GM21423 (cell line): ENCODE results near the gene SERTAD3.
"Not testable (repeated sequence)": the region's sequence is repeated elsewhere in the genome, so short reads cannot be mapped to it uniquely, and the experiment has no call there.

Experiments used
- ATAC-seq: cut with Tn5 transposase; IDR thresholded peaks from one replicate; pipeline ENCODE4 v1.9.1; 2021; ENCODE audit warnings: mild to moderate bottlenecking, moderate library complexity; ENCODE audit not compliant: unreplicated experiment

The SERTAD3 gene, protein sequence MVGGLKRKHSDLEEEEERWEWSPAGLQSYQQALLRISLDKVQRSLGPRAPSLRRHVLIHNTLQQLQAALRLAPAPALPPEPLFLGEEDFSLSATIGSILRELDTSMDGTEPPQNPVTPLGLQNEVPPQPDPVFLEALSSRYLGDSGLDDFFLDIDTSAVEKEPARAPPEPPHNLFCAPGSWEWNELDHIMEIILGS

DNA sequence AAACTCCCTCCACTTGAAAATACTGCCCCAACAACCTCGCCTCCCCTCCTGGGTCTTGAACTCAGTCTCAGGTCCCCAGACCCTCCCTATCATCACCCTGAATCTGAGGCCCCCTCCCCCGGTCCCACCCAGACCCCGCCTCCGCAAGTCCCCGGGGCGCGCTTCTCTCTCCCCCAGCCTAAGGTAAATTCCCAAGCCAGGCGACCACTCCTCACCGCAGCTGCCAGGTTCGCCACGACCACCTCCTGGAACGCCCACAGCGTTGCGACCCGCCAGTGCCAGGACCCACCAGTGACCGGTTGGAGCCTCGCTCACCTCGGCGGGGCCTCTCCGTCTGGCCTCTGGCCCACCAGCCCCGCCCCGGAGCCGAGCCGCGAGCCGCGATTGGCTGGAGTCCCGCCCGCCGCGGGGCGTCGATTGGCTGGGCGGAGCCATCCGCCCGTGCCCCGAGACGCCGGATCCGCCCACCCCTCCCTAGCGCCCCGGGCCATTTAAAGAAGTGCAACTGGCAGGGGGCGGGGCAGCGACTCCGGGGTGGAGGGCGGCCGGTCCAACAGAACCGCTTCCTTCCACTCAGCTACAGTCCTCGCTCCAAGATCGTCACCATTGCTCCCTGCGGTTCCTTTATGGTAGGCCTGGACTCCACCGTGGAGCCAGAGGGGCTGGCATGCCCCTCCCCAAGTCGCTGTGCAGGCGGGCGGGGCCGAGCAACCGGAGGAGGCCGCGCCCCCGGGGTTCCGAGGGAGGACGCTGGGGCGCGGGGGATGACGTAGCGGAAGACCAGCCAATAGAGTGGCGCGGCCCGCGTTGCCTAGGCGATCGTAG, at the start of gene SERTAD3:
Gene SERTAD3, minus strand, starts transcription at position 336 of the 825 bp plus-strand sequence. CDS start 2,255 bp downstream, outside the sequence.
- ATAC-seq, result peak; percentile 67

DNA sequence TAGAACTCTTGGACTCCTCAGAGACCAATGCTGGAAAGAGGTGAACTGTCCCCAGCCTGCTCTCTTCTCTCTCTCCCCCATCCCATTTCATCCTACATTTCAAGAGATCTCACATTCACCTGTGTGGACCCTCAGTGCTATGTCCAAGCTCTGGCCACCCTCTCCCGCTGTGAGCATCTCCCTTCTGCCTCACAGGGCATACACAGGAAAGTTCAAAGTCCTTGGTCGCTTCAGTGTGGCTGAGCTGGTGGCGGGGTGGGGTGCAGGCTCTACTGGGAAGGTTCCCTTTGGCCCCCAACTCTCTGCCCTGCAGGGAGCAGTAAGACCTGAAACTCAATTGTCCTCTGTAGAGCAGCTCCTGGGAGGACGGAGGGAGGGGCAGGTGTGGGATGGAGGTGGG, 49.6 kb upstream of the SERTAD3 start:
- ATAC-seq, result no peak

DNA sequence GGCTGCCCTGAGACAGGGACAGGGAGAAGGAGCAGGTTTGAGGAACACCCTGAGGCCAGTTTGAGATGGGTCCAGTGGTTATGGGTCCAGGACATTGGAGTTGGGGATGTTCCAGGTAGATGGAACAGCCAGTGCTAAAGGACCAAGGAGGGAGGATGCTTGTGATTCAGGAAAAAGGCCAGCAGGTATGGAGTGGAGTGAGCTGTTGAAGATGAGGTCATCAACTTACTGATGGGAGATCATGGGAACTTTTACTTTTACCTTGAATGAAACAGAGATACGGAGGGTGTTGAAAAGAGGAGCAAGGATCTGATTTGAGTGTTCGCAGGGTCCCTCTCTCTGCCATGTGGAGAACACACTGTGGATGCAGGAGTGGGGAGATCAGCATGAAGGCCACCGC, 48.1 kb upstream of the SERTAD3 start:
- no peak for ATAC-seq

DNA sequence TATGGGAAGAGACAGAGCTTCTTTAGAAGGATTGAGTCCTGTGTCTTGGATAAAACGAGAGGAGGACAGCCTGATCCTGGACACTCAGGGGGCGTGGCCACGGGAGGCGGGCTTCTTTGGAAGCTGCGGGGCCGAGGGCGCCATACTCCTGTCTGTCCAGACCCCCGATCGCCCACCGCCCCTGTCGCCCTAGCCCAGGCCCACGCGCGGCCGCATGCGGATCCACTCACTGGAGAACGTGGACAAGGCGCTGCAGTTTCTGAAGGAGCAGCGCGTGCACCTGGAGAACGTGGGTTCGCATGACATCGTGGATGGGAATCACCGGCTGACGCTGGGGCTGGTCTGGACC, 45.7 kb upstream of the SERTAD3 start:
- ATAC-seq, result no peak

DNA sequence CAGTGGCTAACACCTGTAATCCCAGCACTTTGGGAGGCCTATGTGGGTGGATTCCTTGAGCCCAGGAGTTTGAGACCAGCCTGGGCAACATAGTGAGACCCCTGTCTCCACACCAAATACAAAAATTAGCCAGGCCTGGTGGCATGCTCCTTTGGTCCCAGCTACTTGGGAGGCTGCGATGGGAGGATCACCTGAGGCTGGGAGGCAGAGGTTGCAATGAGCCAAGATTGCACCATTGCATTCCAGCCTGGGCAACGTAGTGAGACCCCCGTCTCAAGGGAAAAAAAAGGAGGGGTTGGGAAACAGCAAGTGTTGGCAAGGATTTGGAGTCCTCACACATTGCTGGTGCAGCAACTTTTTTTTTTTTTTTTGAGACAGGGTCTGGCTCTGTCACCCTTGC, 41.9 kb upstream of the SERTAD3 start:
- no peak for ATAC-seq

DNA sequence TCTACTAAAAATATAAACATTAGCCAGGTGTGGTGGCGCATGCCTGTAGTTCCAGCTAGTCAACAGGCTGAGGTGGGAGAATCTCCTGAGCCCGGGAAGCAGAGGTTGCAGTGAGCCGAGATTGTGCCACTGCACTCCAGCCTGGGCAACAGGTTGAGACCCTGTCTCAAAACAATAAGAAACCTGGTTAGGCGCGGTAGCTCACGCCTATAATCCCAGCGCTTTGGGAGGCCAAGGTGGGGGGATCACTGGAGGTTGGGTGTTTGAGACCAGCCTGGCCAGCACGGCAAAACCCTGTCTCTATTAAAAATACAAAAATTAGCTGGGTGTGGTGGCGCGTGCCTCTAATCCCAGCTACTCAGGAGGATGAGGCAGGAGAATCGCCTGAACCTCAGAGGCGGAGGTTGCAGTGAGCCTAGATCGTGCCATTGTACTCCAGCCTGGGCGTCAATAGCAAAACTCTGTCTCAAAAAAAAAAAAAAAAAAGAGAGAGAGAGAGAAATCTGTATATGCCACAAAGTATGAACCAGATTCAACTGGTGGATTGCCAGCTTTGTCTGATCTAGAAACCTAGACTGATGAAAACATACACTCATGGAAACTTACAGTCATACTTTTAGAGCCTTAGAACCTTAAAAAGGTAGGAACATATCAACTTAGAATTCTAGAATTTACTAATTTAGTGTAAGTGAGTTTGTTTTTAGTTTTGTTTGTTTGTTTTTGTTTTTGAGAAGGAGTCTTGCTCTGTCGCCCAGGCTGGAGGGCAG, 31.9 kb upstream of the SERTAD3 start:
- ATAC-seq, result not testable (repeated sequence)

DNA sequence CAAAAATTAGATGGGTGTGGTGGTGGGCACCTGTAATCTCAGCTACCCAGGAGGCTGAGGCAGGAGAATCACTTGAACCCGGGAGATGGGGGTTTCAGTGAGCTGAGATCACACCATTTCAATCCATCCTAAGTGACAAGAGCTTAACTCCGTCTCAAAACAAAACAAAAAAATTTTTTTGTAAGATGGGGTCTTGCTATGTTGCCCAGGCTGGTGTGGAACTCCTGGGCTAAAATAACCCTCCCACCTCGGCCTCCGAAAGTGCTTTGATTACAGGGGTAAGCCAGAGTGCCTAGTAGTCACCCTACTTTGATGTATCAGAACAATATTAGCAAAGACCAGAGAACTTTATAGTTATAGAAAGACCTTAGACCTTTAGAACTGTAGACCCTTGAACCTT, 30.6 kb upstream of the SERTAD3 start:
- no peak for ATAC-seq

DNA sequence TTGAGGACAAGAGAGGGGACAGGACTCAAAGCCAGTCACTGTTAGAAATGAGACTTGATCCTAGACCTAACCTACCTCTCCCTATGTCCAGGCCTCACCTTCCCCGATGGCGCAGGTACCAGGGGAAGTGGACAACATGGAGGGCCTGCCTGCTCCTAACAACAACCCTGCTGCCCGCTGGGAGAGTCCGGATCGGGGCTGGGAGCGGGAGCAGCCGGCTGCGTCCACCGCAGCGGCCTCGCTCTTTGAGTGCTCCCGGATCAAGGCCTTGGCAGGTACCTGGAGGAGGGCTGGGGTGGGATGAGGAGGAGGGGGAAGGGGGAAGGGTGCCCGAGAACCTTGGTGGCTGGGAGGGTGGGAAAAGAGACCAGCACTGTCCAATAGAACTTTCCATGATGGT, 28.4 kb upstream of the SERTAD3 start:
- ATAC-seq, result no peak

DNA sequence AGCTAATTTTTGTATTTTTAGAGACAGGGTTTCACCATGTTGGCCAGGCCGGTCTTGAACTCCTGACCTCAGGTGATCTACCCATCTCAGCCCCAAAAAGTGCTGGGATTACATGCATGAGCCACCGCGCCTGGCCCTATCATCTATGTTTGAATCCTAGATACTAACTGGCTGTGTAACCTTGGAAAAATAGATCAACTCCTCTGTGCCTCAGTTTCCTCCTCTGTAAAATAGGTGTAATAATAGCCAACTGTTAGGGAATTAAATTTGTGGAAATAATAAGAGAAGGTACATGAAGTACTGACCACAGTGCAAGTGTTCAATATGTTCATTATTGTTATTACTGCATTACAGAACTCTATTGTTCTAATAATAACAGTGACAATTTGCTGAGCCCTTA, 27.0 kb upstream of the SERTAD3 start:
- ATAC-seq, result no peak

DNA sequence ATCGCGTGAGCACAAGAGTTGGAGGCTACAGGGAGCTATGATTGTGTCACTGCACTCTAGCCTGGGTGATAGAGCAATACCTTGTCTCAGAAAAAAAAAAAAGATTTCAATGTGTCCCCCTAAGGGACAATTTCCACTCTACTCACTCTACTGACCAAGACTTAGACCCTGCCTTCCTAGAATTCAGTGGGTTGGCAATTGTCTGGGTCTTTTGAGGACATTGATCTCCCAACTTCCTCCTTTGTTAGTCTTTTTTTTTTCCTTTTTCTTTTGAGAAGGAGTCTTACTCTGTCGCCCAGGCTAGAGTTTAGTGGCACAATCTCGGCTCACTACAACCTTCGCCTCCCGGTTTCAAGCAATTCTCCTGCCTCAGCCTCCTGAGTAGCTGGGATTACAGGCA, 24.9 kb upstream of the SERTAD3 start:
- no peak for ATAC-seq

DNA sequence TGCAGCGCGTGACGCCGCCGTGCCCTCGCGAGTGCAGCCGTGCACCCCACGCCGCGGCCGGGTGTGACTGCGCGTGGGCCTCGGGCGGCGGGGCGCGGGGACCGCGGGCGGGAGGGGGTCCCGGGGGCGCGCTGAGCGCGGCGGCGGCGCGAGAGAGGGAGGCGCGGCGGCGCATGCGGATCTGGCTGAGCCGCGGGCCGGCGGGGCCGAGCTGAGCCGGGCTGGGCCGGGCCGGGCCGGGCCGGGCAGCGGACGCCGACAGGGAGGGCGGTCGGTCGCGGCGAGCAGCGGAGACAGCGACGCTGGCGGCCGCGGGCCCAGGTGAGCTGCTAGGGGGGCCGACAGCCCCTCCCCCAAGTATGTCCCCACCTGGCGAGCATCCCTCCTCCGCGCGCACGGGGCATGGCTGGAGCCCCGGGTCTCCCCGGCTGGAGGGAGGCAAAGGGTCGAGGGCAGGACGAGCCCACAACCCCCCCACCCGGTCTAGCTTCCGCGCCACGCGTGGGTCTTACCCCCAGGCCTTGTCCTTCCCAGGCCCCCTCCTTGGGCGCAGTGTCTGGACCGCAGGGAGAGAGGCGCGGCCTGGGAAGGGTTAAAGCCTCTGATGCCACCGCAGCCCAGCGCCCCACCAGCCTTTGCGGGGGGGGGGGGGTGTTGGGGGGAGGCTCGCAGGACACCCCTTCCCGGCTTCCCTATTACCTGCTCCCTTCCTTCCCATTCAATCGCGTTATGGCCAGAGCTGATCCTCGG, 23.0 kb upstream of the SERTAD3 start, which contains the start of gene SPTBN4:
Gene SPTBN4, plus strand, starts transcription at position 17 of the 750 bp plus-strand sequence. CDS start 5,621 bp downstream, outside the sequence.
- ATAC-seq, result no peak

DNA sequence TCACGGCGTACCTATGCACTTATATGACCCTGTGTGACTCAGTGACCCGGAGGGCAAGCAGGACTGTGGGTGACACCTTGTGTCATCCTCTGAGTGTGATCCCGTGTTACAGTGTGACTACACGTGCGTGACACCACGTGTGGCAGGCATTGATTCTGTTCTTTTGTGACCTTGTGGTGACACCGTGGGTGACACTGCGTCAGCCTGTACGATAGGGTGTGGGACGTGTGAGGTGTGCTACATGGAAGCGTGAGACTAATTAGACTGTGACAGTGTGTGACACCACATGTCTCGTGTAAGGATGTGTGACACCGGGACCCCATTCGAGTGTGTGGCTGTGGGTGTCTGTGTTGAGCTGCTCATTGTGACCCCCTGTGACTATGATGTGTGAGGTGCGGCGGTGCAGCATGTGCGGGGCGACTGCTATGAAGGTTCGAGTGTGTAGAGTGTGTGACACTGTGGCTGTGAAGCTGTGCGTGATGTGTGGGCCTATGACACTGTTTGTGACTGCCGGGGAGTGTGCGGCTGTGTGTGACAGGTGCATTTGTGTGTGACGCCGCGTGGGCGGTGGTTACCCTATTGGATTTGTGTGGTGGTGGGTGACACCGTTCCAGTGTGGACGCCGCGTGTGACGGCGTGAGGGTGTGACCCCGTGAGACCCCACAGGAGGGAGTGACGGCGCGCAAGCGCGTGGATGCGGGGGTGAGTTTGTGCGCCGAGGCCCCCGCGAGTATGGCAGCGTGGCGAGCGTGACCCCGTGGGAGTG, 22.3 kb upstream of the SERTAD3 start:
- no peak for ATAC-seq

DNA sequence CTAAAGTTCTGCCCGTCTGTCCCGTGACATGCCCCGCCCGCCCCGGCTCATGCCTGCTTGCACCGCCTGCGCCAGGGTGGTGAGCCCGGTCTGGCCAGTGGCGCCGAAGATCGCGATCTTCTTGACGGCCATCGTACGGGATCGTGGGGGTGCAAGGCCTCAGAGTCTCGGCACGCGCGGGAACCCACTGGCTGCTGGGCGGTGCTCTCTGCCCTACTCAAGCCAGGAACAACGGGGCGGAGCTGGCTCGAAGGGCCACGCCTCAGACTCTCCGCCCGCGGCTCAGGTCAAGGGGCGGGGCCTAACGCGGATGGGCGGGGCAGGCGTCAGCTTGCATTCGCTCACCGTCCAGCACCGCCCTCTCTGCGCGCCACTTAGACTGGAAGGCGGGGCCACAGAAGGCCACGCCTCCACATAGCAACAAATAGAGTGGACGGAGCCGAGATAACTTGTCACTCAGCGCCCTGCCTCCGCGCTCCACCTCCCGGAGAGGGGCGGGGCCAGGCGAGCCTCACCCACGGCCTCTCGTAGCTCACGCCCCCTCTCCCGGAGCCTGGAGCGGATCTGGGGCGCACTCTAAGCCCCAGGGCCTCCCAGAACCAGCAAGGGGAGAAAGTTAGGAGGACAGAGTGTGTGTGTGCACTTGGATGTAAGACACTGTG, 21.6 kb upstream of the SERTAD3 start, which contains the start of gene BLVRB:
Gene BLVRB, minus strand, starts transcription at position 189 of the 662 bp plus-strand sequence. Its CDS starts 57 bp downstream, at position 132.
- peak; percentile 77 for ATAC-seq

DNA sequence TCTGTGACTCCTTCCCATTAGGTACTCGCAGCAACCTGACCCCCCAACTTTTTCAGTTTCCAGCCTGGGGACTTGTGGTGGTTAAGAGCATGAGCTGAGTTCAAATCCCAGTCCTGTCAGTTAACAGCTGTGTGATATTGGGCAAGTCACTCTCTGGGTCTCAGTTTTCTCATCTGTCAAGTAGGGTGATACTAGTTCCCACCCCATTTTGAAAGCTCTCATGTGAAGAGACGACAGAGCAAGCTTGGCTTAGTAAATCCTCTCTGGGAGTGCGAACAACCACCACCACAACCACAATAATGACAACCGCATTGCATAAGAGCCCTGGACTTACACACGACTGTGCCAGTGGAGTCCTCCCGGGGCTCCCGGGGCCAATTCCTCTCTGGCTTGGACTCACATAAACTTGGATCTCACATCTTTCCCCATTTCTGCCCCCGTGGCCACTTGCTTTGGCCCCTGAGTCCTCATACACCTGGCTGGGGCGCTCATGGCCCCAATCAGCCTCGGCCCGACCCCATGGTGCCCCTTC, 21.0 kb upstream of the SERTAD3 start:
- no peak for ATAC-seq

DNA sequence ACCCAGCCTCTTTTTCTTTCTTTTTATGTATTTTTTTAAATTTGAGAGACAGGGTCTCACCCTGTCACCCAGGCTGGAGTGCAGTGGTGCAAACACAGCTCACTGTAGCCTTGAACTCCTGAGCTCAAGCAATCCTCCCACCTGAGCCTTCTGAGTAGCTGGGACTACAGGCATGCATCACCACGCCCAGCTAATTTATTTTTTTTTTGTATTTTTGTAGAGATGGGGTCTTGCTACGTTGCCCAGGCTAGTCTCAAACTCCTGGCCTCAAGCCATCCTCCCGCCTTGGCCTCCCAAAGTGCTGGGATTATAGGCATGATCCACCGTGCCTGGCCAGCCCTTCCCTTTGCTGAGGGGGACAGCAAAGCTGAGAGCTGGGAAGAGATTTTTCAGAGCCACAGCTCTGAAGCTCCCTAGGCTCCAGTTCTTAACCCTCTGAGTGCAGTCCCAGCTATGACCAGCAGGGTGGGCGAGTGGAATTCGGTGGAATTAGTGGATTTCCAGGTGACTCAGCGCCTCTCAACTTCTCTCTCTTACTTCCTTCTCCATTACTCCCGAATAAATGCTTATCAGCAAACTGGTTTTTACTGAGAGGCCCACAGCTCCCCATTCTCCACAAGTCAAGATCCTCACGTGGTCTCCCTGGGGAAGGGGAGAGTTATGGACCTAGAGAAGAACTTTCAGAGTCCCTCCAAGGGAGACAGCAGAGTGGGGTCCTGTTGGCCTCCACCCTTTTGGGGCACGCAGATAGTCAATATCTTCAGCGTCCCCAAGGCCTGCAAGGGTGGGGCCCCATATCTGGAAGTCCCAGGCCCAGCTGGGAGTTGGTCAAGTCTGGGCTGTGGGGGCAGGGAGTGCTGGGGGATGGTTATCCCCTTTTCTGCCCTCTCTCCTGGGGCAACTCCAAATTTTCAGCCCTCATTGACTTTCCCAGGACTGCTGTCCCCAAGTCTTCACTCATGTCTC, 20.2 kb upstream of the SERTAD3 start:
- ATAC-seq, result no peak

DNA sequence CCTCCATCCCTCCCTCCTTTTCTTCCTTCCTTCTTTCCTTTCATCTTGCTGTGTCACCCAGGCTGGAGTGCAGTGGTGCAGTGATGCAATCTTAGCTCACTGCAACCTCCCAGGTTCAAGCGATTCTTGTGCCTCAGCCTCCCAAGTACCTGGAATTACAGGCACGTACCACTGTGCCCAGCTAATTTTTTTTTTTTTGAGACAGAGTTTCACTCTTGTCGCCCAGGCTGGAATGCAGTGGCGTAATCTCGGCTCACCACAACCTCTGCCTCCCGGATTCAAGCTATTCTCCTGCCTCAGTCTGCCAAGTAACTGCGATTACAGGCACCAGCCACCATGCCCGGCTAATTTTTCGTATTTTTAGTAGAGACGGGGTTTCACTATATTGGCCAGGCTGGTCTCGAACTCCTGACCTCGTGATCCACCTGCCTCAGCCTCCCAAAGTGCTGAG, 19.5 kb upstream of the SERTAD3 start:
- not testable (repeated sequence) for ATAC-seq

DNA sequence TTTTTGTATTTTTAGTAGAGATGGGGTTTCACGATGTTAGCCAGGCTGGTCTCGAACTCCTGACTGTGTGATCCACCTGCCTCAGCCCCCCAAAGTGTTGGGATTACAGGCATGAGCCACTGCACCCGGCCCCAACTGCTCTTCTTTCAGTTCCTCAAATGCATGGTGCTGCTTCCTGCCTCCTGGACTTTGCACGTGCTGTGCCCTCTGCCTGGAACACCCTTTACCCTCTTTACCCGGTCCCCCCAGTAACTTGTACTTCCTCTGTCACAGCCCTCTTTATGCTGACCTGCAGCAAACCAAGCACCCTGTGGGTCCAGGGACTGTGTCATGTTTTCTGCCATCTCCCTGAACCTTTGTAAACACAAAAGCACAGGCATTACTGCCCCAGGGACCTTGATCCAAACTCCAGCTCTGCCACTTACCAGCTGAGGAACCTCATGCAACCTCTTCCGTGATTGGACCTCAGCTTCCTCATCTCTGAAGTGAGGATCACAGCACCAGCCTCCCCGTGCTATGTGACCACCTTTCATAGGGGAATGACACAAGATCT, 17.6 kb upstream of the SERTAD3 start:
- ATAC-seq, result no peak

DNA sequence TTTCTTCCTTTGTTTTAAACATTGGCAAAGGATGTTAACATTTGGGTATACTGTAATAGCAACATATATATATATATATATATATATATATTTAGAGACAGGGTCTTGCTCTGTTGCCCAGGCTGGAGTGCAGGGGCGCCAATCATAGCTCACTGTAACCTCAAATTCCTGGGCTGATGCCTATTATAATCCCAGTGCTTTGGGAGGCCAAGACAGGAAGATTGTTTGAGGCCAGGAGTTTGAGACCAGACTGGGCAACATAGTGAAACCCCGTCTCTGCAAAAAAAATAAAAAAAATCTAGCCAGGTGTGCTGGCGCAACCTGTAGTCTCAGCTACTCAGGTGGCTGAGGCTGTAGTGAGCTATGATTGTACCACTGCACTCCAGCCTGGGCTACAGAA, 16.1 kb upstream of the SERTAD3 start:
- ATAC-seq, result no peak
